ENCODE results near the gene LILRB4. TPM values are rescaled to one million over a fixed set of nuclear protein-coding genes. Genes with fewer than 3 reads are reported as not detected.
"Not testable (repeated sequence)": the region's sequence is repeated elsewhere in the genome, so short reads cannot be mapped to it uniquely, and the experiment has no call there.

Gene LILRB4
- total RNA-seq, 1 experiment from 2014 or later: not detected

GRCh38 chr19:54632517-54632916 lies 30.3 kb upstream of the LILRB4 start:
- intact Hi-C loops (cut with micrococcal nuclease; ENCODE audit: unreplicated experiment): loop anchor here (5.0 kb wide), 1 partner anchor 335 kb away; no protein-coding TSS in a partner anchor
- H3K27me3 Mint-ChIP-seq (ENCODE audit: insufficient read depth, unreplicated experiment): peaks cover 19% of the 10 kb centered on the region
- H3K27me3 ChIP-seq (replicated peaks; ENCODE audit: control insufficient read depth, insufficient read depth, low read length); H3K36me3 ChIP-seq (ENCODE audit: control insufficient read depth, insufficient read depth, low read length); BruUV-seq (replicated peaks); POLR2A ChIA-PET; DNase-seq; H3K36me3 Mint-ChIP-seq (ENCODE audit: insufficient read depth, unreplicated experiment); H3K27ac Mint-ChIP-seq (ENCODE audit: unreplicated experiment); H3K9me3 Mint-ChIP-seq (ENCODE audit: unreplicated experiment); CTCF ChIA-PET; H3K4me1 ChIP-seq; H3K4me1 Mint-ChIP-seq (ENCODE audit: low read depth, unreplicated experiment); H3K4me3 ChIP-seq (ENCODE audit: low read depth, low read length); H3K9me3 ChIP-seq; H3K4me3 Mint-ChIP-seq (ENCODE audit: unreplicated experiment): not testable (repeated sequence)

- Histone ChIP-seq H3K4me3 (ENCODE audit: low read depth, low read length) (no peak overlapping the region), H3K27me3 (replicated peaks; ENCODE audit: control insufficient read depth, insufficient read depth, low read length) (no peaks in the 10 kb centered on the region; the same call in 1 of the 2 replicates), H3K9me3 (no peaks in the 10 kb centered on the region), H3K4me1 (no peaks in the 10 kb centered on the region), H3K36me3 (ENCODE audit: control insufficient read depth, insufficient read depth, low read length) (no peaks in the 10 kb centered on the region)
- TF ChIP-seq CTCF (IDR thresholded peaks at IDR 0.05; ENCODE audit: insufficient read depth in 1 of 2, low read depth in 1 of 2, low read length in 1 of 2, severe bottlenecking in 1 of 2, unreplicated experiment in 1 of 2): no peak
- POLR2A ChIA-PET: no interaction called here
- Mint-ChIP-seq H3K4me1 (ENCODE audit: low read depth, unreplicated experiment) (no peaks in the 10 kb centered on the region), H3K9me3 (ENCODE audit: unreplicated experiment) (no peaks in the 10 kb centered on the region), H3K4me3 (ENCODE audit: unreplicated experiment) (no peak overlapping the region), H3K27ac (ENCODE audit: unreplicated experiment) (no peak overlapping the region), H3K27me3 (ENCODE audit: insufficient read depth, unreplicated experiment) (peaks cover 20% of the 10 kb centered on the region), H3K36me3 (ENCODE audit: insufficient read depth, unreplicated experiment) (no peaks in the 10 kb centered on the region)
- intact Hi-C loops (cut with micrococcal nuclease; ENCODE audit: unreplicated experiment): loop anchor here (5.0 kb wide), 1 partner anchor 336 kb away; no protein-coding TSS in a partner anchor
- DNase-seq: no peak
- CTCF ChIA-PET: no interaction called here
- no TSS peak for BruUV-seq (replicated peaks)
Observed at GRCh38 chr19:54633401-54633800, 29.4 kb upstream of the LILRB4 start.

GRCh38 chr19:54636081-54636480 lies 26.7 kb upstream of the LILRB4 start:
- H3K36me3 ChIP-seq (ENCODE audit: control insufficient read depth, insufficient read depth, low read length); BruUV-seq (replicated peaks); DNase-seq; H3K27me3 ChIP-seq (replicated peaks; ENCODE audit: control insufficient read depth, insufficient read depth, low read length); CTCF ChIA-PET; H3K4me3 ChIP-seq (ENCODE audit: low read depth, low read length); H3K9me3 ChIP-seq; H3K27ac Mint-ChIP-seq (ENCODE audit: unreplicated experiment); H3K36me3 Mint-ChIP-seq (ENCODE audit: insufficient read depth, unreplicated experiment); H3K9me3 Mint-ChIP-seq (ENCODE audit: unreplicated experiment); H3K4me1 Mint-ChIP-seq (ENCODE audit: low read depth, unreplicated experiment); H3K4me3 Mint-ChIP-seq (ENCODE audit: unreplicated experiment); H3K4me1 ChIP-seq; intact Hi-C loops (cut with micrococcal nuclease; ENCODE audit: unreplicated experiment); POLR2A ChIA-PET: not testable (repeated sequence)
- peaks cover 26% of the 10 kb centered on the region for H3K27me3 Mint-ChIP-seq (ENCODE audit: insufficient read depth, unreplicated experiment)

- H3K36me3 ChIP-seq (ENCODE audit: control insufficient read depth, insufficient read depth, low read length): no peaks in the 10 kb centered on the region
- no peaks in the 10 kb centered on the region for H3K9me3 Mint-ChIP-seq (ENCODE audit: unreplicated experiment)
- no peak for DNase-seq
Observed at GRCh38 chr19:54638683-54639082, 24.1 kb upstream of the LILRB4 start.

GRCh38 chr19:54642953-54643352 lies 19.8 kb upstream of the LILRB4 start:
- peaks cover 18% of the 10 kb centered on the region for H3K27me3 Mint-ChIP-seq (ENCODE audit: insufficient read depth, unreplicated experiment)
- H3K36me3 Mint-ChIP-seq (ENCODE audit: insufficient read depth, unreplicated experiment); H3K9me3 Mint-ChIP-seq (ENCODE audit: unreplicated experiment): not testable (repeated sequence)

More at GRCh38 chr19:54638683-54639082, 24.1 kb upstream of the LILRB4 start:
- H3K27ac Mint-ChIP-seq (ENCODE audit: unreplicated experiment): no peak overlapping the region
- no peaks in the 10 kb centered on the region for H3K9me3 ChIP-seq
- no peak overlapping the region for H3K4me3 ChIP-seq (ENCODE audit: low read depth, low read length)
- POLR2A ChIA-PET: no interaction called here
- no peaks in the 10 kb centered on the region for H3K4me1 Mint-ChIP-seq (ENCODE audit: low read depth, unreplicated experiment)
- no peak overlapping the region for H3K4me3 Mint-ChIP-seq (ENCODE audit: unreplicated experiment)
- TF ChIP-seq CTCF (IDR thresholded peaks at IDR 0.05; ENCODE audit: insufficient read depth in 1 of 2, low read depth in 1 of 2, low read length in 1 of 2, severe bottlenecking in 1 of 2, unreplicated experiment in 1 of 2): no peak
- no peaks in the 10 kb centered on the region for H3K27me3 ChIP-seq (replicated peaks; ENCODE audit: control insufficient read depth, insufficient read depth, low read length)
- peaks cover 25% of the 10 kb centered on the region for H3K27me3 Mint-ChIP-seq (ENCODE audit: insufficient read depth, unreplicated experiment)
- H3K36me3 Mint-ChIP-seq (ENCODE audit: insufficient read depth, unreplicated experiment): no peaks in the 10 kb centered on the region
- CTCF ChIA-PET: no interaction called here
- H3K4me1 ChIP-seq: no peaks in the 10 kb centered on the region
- intact Hi-C loops (cut with micrococcal nuclease; ENCODE audit: unreplicated experiment): no loop called here
- BruUV-seq (replicated peaks): no TSS peak

GRCh38 chr19:54643583-54643982 lies 19.2 kb upstream of the LILRB4 start:
- peaks cover 20% of the 10 kb centered on the region for H3K27me3 Mint-ChIP-seq (ENCODE audit: insufficient read depth, unreplicated experiment)
- H3K9me3 Mint-ChIP-seq (ENCODE audit: unreplicated experiment); intact Hi-C loops (cut with micrococcal nuclease; ENCODE audit: unreplicated experiment): not testable (repeated sequence)

More at GRCh38 chr19:54642953-54643352, 19.8 kb upstream of the LILRB4 start:
- H3K27ac Mint-ChIP-seq (ENCODE audit: unreplicated experiment); BruUV-seq (replicated peaks); H3K27me3 ChIP-seq (replicated peaks; ENCODE audit: control insufficient read depth, insufficient read depth, low read length); H3K36me3 ChIP-seq (ENCODE audit: control insufficient read depth, insufficient read depth, low read length); H3K4me3 ChIP-seq (ENCODE audit: low read depth, low read length); H3K4me1 Mint-ChIP-seq (ENCODE audit: low read depth, unreplicated experiment); DNase-seq; H3K4me1 ChIP-seq; H3K4me3 Mint-ChIP-seq (ENCODE audit: unreplicated experiment); POLR2A ChIA-PET; H3K9me3 ChIP-seq; intact Hi-C loops (cut with micrococcal nuclease; ENCODE audit: unreplicated experiment); CTCF ChIA-PET: not testable (repeated sequence)

More at GRCh38 chr19:54643583-54643982, 19.2 kb upstream of the LILRB4 start:
- H3K27ac Mint-ChIP-seq (ENCODE audit: unreplicated experiment); DNase-seq; H3K4me3 ChIP-seq (ENCODE audit: low read depth, low read length); H3K27me3 ChIP-seq (replicated peaks; ENCODE audit: control insufficient read depth, insufficient read depth, low read length); BruUV-seq (replicated peaks); CTCF ChIA-PET; H3K4me1 Mint-ChIP-seq (ENCODE audit: low read depth, unreplicated experiment); H3K4me1 ChIP-seq; H3K36me3 ChIP-seq (ENCODE audit: control insufficient read depth, insufficient read depth, low read length); H3K9me3 ChIP-seq; POLR2A ChIA-PET; H3K36me3 Mint-ChIP-seq (ENCODE audit: insufficient read depth, unreplicated experiment); H3K4me3 Mint-ChIP-seq (ENCODE audit: unreplicated experiment): not testable (repeated sequence)

Measured in Caco-2 (cell line).